ENCODE data around the gene LONP2.

GRCh38 chr16:48361540-48362144 is 117.5 kb downstream of the LONP2 start:
- TF ChIP-seq POLR2A (IDR thresholded peaks at IDR 0.05) (no peak), CTCF (IDR thresholded peaks at IDR 0.05) (no peak)

Measured in body of pancreas (tissue), 4 donors.